ENCODE results near the gene LCP1. TPM values are rescaled to one million over a fixed set of nuclear protein-coding genes. Genes with fewer than 3 reads are reported as not detected.

Gene LCP1
- total RNA-seq, 1 donor from 2014 or later = 8.4 TPM

- FAIRE-seq (no peak), DNase-seq (ENCODE audit: low read depth) (no peak)
- Histone ChIP-seq H3K27ac (ENCODE audit: low read depth, low read length) (no peak overlapping the region), H4K20me1 (ENCODE audit: insufficient read depth, low read length) (no peaks in the 10 kb centered on the region), H3K79me2 (ENCODE audit: insufficient read depth, low read length) (no peaks in the 10 kb centered on the region), H3K4me2 (ENCODE audit: low read length) (no peak overlapping the region), H3K36me3 (ENCODE audit: insufficient read depth, low read length) (no peaks in the 10 kb centered on the region), H3K4me1 (ENCODE audit: insufficient read depth, low read length) (no peaks in the 10 kb centered on the region), H3K4me3 (ENCODE audit: insufficient read depth, low read depth, low read length) (no peak overlapping the region), H2AFZ (ENCODE audit: low read depth, low read length) (no peak overlapping the region), H3K27me3 (ENCODE audit: insufficient read depth, low read length) (peaks cover 3% of the 10 kb centered on the region), H3K9me3 (ENCODE audit: insufficient read depth, low read depth, low read length) (no peaks in the 10 kb centered on the region), H3K9ac (ENCODE audit: low read length) (no peak overlapping the region)
- Mint-ChIP-seq H3K4me1 (ENCODE audit: low read depth, unreplicated experiment) (peaks cover 10% of the 10 kb centered on the region), H3K27me3 (ENCODE audit: low read depth, unreplicated experiment) (no peaks in the 10 kb centered on the region), H3K27ac (ENCODE audit: unreplicated experiment) (no peak overlapping the region), H3K4me3 (ENCODE audit: unreplicated experiment) (no peak overlapping the region), H3K36me3 (ENCODE audit: low read depth, unreplicated experiment) (no peaks in the 10 kb centered on the region), H3K9me3 (ENCODE audit: unreplicated experiment) (no peaks in the 10 kb centered on the region)
- no peak for TF ChIP-seq CTCF (IDR thresholded peaks at IDR 0.05; ENCODE audit: insufficient read depth, low read depth, low read length)
- TF ChIP-seq EZH2 (IDR thresholded peaks at IDR 0.05; ENCODE audit: insufficient read depth, low read length) = no peak
Measured at GRCh38 chr13:46179491-46179908, 2.5 kb downstream of the LCP1 start.

GRCh38 chr13:46178821-46179220 lies 3.2 kb downstream of the LCP1 start:
- H3K9me3 ChIP-seq (ENCODE audit: insufficient read depth, low read depth, low read length) = no peaks in the 10 kb centered on the region
- FAIRE-seq (no peak), DNase-seq (ENCODE audit: low read depth) (no peak)
- no peak overlapping the region for H3K4me3 ChIP-seq (ENCODE audit: insufficient read depth, low read depth, low read length)
- H3K4me2 ChIP-seq (ENCODE audit: low read length) = no peak overlapping the region
- no peaks in the 10 kb centered on the region for H4K20me1 ChIP-seq (ENCODE audit: insufficient read depth, low read length)
- H3K4me3 Mint-ChIP-seq (ENCODE audit: unreplicated experiment) = no peak overlapping the region
- no peak overlapping the region for H3K27ac ChIP-seq (ENCODE audit: low read depth, low read length)
- no peak overlapping the region for H3K9ac ChIP-seq (ENCODE audit: low read length)
- H3K79me2 ChIP-seq (ENCODE audit: insufficient read depth, low read length) = no peaks in the 10 kb centered on the region
- no peak for TF ChIP-seq CTCF (IDR thresholded peaks at IDR 0.05; ENCODE audit: insufficient read depth, low read depth, low read length)
- no peak for TF ChIP-seq EZH2 (IDR thresholded peaks at IDR 0.05; ENCODE audit: insufficient read depth, low read length)
- H3K4me1 ChIP-seq (ENCODE audit: insufficient read depth, low read length) = no peaks in the 10 kb centered on the region
- no peak overlapping the region for H3K27ac Mint-ChIP-seq (ENCODE audit: unreplicated experiment)
- no peaks in the 10 kb centered on the region for H3K27me3 Mint-ChIP-seq (ENCODE audit: low read depth, unreplicated experiment)
- no peak overlapping the region for H2AFZ ChIP-seq (ENCODE audit: low read depth, low read length)
- peaks cover 10% of the 10 kb centered on the region for H3K4me1 Mint-ChIP-seq (ENCODE audit: low read depth, unreplicated experiment)
- peaks cover 3% of the 10 kb centered on the region for H3K27me3 ChIP-seq (ENCODE audit: insufficient read depth, low read length)
- no peaks in the 10 kb centered on the region for H3K36me3 ChIP-seq (ENCODE audit: insufficient read depth, low read length)
- no peaks in the 10 kb centered on the region for H3K9me3 Mint-ChIP-seq (ENCODE audit: unreplicated experiment)
- no peaks in the 10 kb centered on the region for H3K36me3 Mint-ChIP-seq (ENCODE audit: low read depth, unreplicated experiment)

GRCh38 chr13:46178143-46178542 lies 3.8 kb downstream of the LCP1 start:
- no peaks in the 10 kb centered on the region for H3K79me2 ChIP-seq (ENCODE audit: insufficient read depth, low read length)
- no peak overlapping the region for H2AFZ ChIP-seq (ENCODE audit: low read depth, low read length)
- TF ChIP-seq CTCF (IDR thresholded peaks at IDR 0.05; ENCODE audit: insufficient read depth, low read depth, low read length) (no peak), EZH2 (IDR thresholded peaks at IDR 0.05; ENCODE audit: insufficient read depth, low read length) (no peak)
- H3K36me3 ChIP-seq (ENCODE audit: insufficient read depth, low read length) = no peaks in the 10 kb centered on the region
- H3K4me1 Mint-ChIP-seq (ENCODE audit: low read depth, unreplicated experiment) = peaks cover 10% of the 10 kb centered on the region
- H3K4me2 ChIP-seq (ENCODE audit: low read length) = no peak overlapping the region
- peaks cover 3% of the 10 kb centered on the region for H3K27me3 ChIP-seq (ENCODE audit: insufficient read depth, low read length)
- H3K27me3 Mint-ChIP-seq (ENCODE audit: low read depth, unreplicated experiment) = peaks cover 1% of the 10 kb centered on the region
- H3K4me1 ChIP-seq (ENCODE audit: insufficient read depth, low read length) = no peaks in the 10 kb centered on the region
- H3K9me3 Mint-ChIP-seq (ENCODE audit: unreplicated experiment) = no peaks in the 10 kb centered on the region
- no peak overlapping the region for H3K9ac ChIP-seq (ENCODE audit: low read length)
- DNase-seq (ENCODE audit: low read depth) (no peak), FAIRE-seq (no peak)
- H3K4me3 Mint-ChIP-seq (ENCODE audit: unreplicated experiment) = no peak overlapping the region
- no peak overlapping the region for H3K27ac Mint-ChIP-seq (ENCODE audit: unreplicated experiment)
- H3K4me3 ChIP-seq (ENCODE audit: insufficient read depth, low read depth, low read length) = no peak overlapping the region
- H4K20me1 ChIP-seq (ENCODE audit: insufficient read depth, low read length) = no peaks in the 10 kb centered on the region
- H3K27ac ChIP-seq (ENCODE audit: low read depth, low read length) = no peak overlapping the region
- no peaks in the 10 kb centered on the region for H3K36me3 Mint-ChIP-seq (ENCODE audit: low read depth, unreplicated experiment)
- H3K9me3 ChIP-seq (ENCODE audit: insufficient read depth, low read depth, low read length) = no peaks in the 10 kb centered on the region
